Bronchial epithelial cell (primary cell): ENCODE data around the gene ANO10. TPM values are rescaled to one million over a fixed set of nuclear protein-coding genes. Genes with fewer than 3 reads are reported as not detected.

Source experiments
- DNase-seq: peaks from one replicate; pipeline ENCODE4 v3.0.0-alpha.2; 2010; ENCODE audit warnings: low read depth
- FAIRE-seq: peaks from 2 replicates; lab custom pipeline; 2011; peaks lifted over from hg19 to GRCh38; lab: Jason Lieb, UNC
- H3K27me3 ChIP-seq: 2 replicates; pipeline ENCODE4 v1.5.1; 2011; ENCODE audit warnings: low read length; ENCODE audit not compliant: control insufficient read depth, insufficient read depth
- H3K36me3 ChIP-seq: 2 replicates; pipeline ENCODE4 v1.5.1; 2011; ENCODE audit warnings: low read length; ENCODE audit not compliant: control insufficient read depth, insufficient read depth
- H3K4me3 ChIP-seq: 2 replicates; pipeline ENCODE4 v1.5.1; 2011; ENCODE audit warnings: mild to moderate bottlenecking, low read depth, low read length, control low read depth
- CTCF ChIP-seq: IDR thresholded peaks from 2 replicates; pipeline ENCODE4 v1.5.1; 2011; ENCODE audit warnings: mild to moderate bottlenecking, moderate library complexity, low read length, control low read depth, inconsistent platforms; ENCODE audit not compliant: insufficient read depth, severe bottlenecking
- total RNA-seq: library from RNA; depleted of rRNA; stranded (reverse); fragments of >200 nt; gene quantifications from 2 replicates; pipeline ENCODE4 v1.2.1, GENCODE V29; 2014

The ANO10 gene
- total RNA-seq, 1 donor from 2014 or later = 25.8 TPM

DNA sequence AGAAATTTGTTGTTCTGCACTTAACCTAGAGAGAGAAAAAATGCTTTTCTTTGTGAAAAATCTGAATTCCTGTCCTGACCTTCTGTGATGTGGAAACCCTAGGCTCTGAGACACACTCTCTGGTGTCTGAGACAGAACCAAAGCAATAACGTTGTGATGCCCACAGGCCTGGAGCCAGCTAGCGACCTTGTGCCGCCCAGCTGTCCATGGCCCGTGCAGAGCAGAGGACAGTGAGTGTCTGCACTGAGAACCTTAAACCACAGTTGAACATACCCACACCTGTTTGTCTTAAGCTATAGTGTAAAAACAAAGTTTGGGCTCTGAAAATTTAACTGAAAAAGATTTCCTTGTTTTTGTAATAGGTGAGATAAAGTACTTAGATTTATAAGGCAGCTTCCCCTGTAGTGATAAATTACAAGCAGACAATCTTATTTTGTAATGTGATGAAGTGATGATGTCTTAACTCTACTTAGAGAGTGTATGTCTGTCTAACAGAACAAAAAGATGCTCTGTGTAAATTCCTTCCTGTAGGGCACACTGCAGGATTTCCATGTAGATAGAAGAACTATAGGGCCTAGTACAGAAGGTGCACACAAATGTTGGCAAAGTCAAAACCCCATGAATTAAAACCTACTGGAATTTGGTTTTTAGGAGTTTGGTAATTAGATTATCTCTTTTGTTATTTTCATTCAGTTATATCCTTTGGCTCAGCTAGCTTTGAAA lies 272.8 kb downstream of the ANO10 start:
- no peaks in the 10 kb centered on the region for H3K27me3 ChIP-seq
- H3K36me3 ChIP-seq = peaks cover 6% of the 10 kb centered on the region
- DNase-seq (no peak), FAIRE-seq (no peak)
- no peak for TF ChIP-seq CTCF
- no peak overlapping the region for H3K4me3 ChIP-seq

GRCh38 chr3:43348350-43348749 lies 273.5 kb downstream of the ANO10 start:
- H3K27me3 ChIP-seq = no peaks in the 10 kb centered on the region
- FAIRE-seq (no peak), DNase-seq (no peak)
- no peak overlapping the region for H3K4me3 ChIP-seq
- TF ChIP-seq CTCF = no peak
- peaks cover 8% of the 10 kb centered on the region for H3K36me3 ChIP-seq

DNA sequence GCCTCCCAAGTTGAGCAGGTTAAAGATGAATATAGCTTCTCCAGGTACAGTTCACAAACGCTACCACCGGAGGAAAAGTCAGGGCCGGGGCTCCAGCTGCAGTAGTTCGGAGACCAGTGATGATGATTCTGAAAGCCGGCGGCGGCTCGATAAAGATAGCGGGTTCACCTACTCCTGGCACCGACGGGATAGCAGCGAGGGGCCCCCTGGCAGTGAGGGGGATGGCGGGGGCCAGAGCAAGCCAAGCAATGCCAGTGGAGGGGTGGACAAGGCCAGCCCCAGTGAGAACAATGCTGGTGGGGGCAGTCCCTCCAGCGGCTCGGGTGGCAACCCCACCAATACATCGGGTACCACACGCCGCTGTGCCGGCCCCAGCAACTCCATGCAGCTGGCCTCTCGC lies 274.0 kb downstream of the ANO10 start:
- DNase-seq (no peak), FAIRE-seq (no peak)
- no peak for TF ChIP-seq CTCF
- H3K36me3 ChIP-seq = peaks cover 8% of the 10 kb centered on the region
- H3K27me3 ChIP-seq = no peaks in the 10 kb centered on the region
- no peak overlapping the region for H3K4me3 ChIP-seq

- H3K36me3 ChIP-seq = peaks cover 8% of the 10 kb centered on the region
- H3K27me3 ChIP-seq = no peaks in the 10 kb centered on the region
- FAIRE-seq = no peak
- DNase-seq = no peak
- TF ChIP-seq CTCF = no peak
- no peak overlapping the region for H3K4me3 ChIP-seq
Observed at GRCh38 chr3:43346978-43347749, 274.6 kb downstream of the ANO10 start.

GRCh38 chr3:43345877-43346276 lies 275.9 kb downstream of the ANO10 start:
- no peak overlapping the region for H3K4me3 ChIP-seq
- DNase-seq = no peak
- FAIRE-seq = no peak
- TF ChIP-seq CTCF = no peak
- H3K27me3 ChIP-seq = no peaks in the 10 kb centered on the region
- H3K36me3 ChIP-seq = peaks cover 10% of the 10 kb centered on the region
